Upper lobe of left lung (tissue), 6 donors: ENCODE measurements around the gene ACTR10. TPM values are rescaled to one million over a fixed set of nuclear protein-coding genes. Genes with fewer than 3 reads are reported as not detected.

Experiments
- ATAC-seq, 2 donors: fragments of 200-7000 bp; cut with Tn5 transposase; one replicate each; pipeline ENCODE4 v1.9.1; 2022; ENCODE audit warnings: mild to moderate bottlenecking in 2 of 2, moderate library complexity in 2 of 2; ENCODE audit not compliant: low FRiP score in 2 of 2
- DNase-seq, 2 donors: peaks; one replicate each; pipeline ENCODE4 v3.0.0-alpha.2; 2019 to 2020
- H3K27ac ChIP-seq, 4 donors: fragments of 200-600 bp; sonication (generic); one replicate each; pipeline ENCODE4 v1.5.1; 2016 to 2019
- H3K27me3 ChIP-seq, 4 donors: fragments of 200-600 bp; sonication (generic); one replicate each; pipeline ENCODE4 v1.5.1; 2017 to 2019
- H3K36me3 ChIP-seq, 4 donors: fragments of 200-600 bp; sonication (generic); one replicate each; pipeline ENCODE4 v1.5.1; 2016 to 2019
- H3K4me1 ChIP-seq, 4 donors: fragments of 200-600 bp; sonication (generic); one replicate each; pipeline ENCODE4 v1.5.1; 2018 to 2019
- H3K4me3 ChIP-seq, 4 donors: fragments of 200-600 bp; sonication (generic); one replicate each; pipeline ENCODE4 v1.5.1; 2017 to 2019; ENCODE audit warnings: mild to moderate bottlenecking in 2 of 4, moderate library complexity in 1 of 4
- H3K9me3 ChIP-seq, 4 donors: fragments of 200-600 bp; sonication (generic); one replicate each; pipeline ENCODE4 v1.5.1; 2018 to 2019
- CTCF ChIP-seq, 6 experiments: fragments of 450-650 bp in 4 of 6; fragments of 200-600 bp in 2 of 6; sonication (generic) in 2 of 6; IDR thresholded peaks; one replicate each; pipeline ENCODE4 v1.5.1; 2016 to 2019; ENCODE audit warnings: antibody characterized with exemption in 6 of 6
- EP300 ChIP-seq, 4 donors: sonication (generic); formaldehyde crosslinking; IDR thresholded peaks; one replicate each; pipeline ENCODE4 v1.5.1; 2017; ENCODE audit warnings: antibody characterized with exemption in 4 of 4, control low read depth in 2 of 4
- POLR2A ChIP-seq, 4 donors: fragments of 450-650 bp; IDR thresholded peaks; one replicate each; pipeline ENCODE4 v1.5.1; 2016 to 2017; ENCODE audit warnings: antibody characterized with exemption in 4 of 4, mild to moderate bottlenecking in 2 of 4
- POLR2AphosphoS5 ChIP-seq, 2 donors: sonication (generic); formaldehyde crosslinking; IDR thresholded peaks; one replicate each; pipeline ENCODE4 v1.5.1; 2017; ENCODE audit warnings: antibody characterized with exemption in 2 of 2
- WGBS, 2 donors: methylation state at CpG; one replicate each; pipeline ENCODE4 v1.1.5; 2017 to 2018; 5-methylcytosine and 5-hydroxymethylcytosine counted together
- total RNA-seq, 6 donors: library from RNA; depleted of rRNA in 4 of 6; stranded (reverse); fragments of >200 nt in 4 of 6; gene quantifications; one replicate each; pipeline versions ENCODE4 v1.1.0 to v1.2.1, GENCODE V29; 2016 to 2021
- donor health status: DM: no; HTN: no; CAD: no; lungs with moderate emphysema.
- donor health status: DM: no; HTN: yes; CAD: no; lungs with severe emphysema.

Gene ACTR10
- total RNA-seq, 6 donors from 2014 or later = 18.9 to 106 (median 51.7) TPM

- H3K27ac ChIP-seq = no peak overlapping the region
- H3K4me1 ChIP-seq = no peaks in the 10 kb centered on the region
Measured at GRCh38 chr14:58160561-58160960, 39.4 kb upstream of the ACTR10 start.

GRCh38 chr14:58166005-58166983 is 33.7 kb upstream of the ACTR10 start:
- Histone ChIP-seq H3K36me3 (no peaks in the 10 kb centered on the region), H3K4me3 (no peak overlapping the region), H3K27me3 (no peaks in the 10 kb centered on the region), H3K9me3 (no peaks in the 10 kb centered on the region), H3K4me1 (peaks cover 0 to 5% (median 0%) of the 10 kb centered on the region in 4 donors), H3K27ac (no peak overlapping the region)
- ATAC-seq = peak; percentile 78 to 90
- TF ChIP-seq POLR2A (IDR thresholded peaks at IDR 0.05) (no peak), POLR2AphosphoS5 (IDR thresholded peaks at IDR 0.05) (no peak), CTCF (IDR thresholded peaks at IDR 0.05) (peak; percentile 44 to 87 (median 58)), EP300 (IDR thresholded peaks at IDR 0.05) (no peak)
- peak in 1 of 2 donors; percentile 80 for DNase-seq
- WGBS, 2 donors = 34 to 35% methylated on average over 10 of the region's 10 CpGs

More at GRCh38 chr14:58160561-58160960, 39.4 kb upstream of the ACTR10 start:
- TF ChIP-seq EP300 (IDR thresholded peaks at IDR 0.05) (no peak), POLR2AphosphoS5 (IDR thresholded peaks at IDR 0.05) (no peak), CTCF (IDR thresholded peaks at IDR 0.05) (no peak), POLR2A (IDR thresholded peaks at IDR 0.05) (no peak)
- DNase-seq (no peak), ATAC-seq (no peak)
- Histone ChIP-seq H3K27me3 (no peaks in the 10 kb centered on the region), H3K9me3 (no peaks in the 10 kb centered on the region), H3K4me3 (no peak overlapping the region), H3K36me3 (no peaks in the 10 kb centered on the region)

GRCh38 chr14:58167057-58167456 is 32.9 kb upstream of the ACTR10 start:
- peaks cover 0 to 5% (median 0%) of the 10 kb centered on the region in 4 donors for H3K4me1 ChIP-seq
- H3K36me3 ChIP-seq = no peaks in the 10 kb centered on the region
- H3K9me3 ChIP-seq = no peaks in the 10 kb centered on the region
- DNase-seq (no peak), ATAC-seq (no peak)
- WGBS, 2 donors = 38 to 40% methylated on average over 1 of the region's 1 CpG
- TF ChIP-seq CTCF (IDR thresholded peaks at IDR 0.05) = no peak
- no peak for TF ChIP-seq EP300 (IDR thresholded peaks at IDR 0.05)
- TF ChIP-seq POLR2A (IDR thresholded peaks at IDR 0.05) = no peak
- TF ChIP-seq POLR2AphosphoS5 (IDR thresholded peaks at IDR 0.05) = no peak
- H3K27me3 ChIP-seq = no peaks in the 10 kb centered on the region
- no peak overlapping the region for H3K27ac ChIP-seq
- H3K4me3 ChIP-seq = no peak overlapping the region

- H3K36me3 ChIP-seq = no peaks in the 10 kb centered on the region
- no peak overlapping the region for H3K4me3 ChIP-seq
- no peaks in the 10 kb centered on the region for H3K27me3 ChIP-seq
- no peak overlapping the region for H3K27ac ChIP-seq
- no peaks in the 10 kb centered on the region for H3K9me3 ChIP-seq
- TF ChIP-seq EP300 (IDR thresholded peaks at IDR 0.05) (no peak), CTCF (IDR thresholded peaks at IDR 0.05) (no peak), POLR2AphosphoS5 (IDR thresholded peaks at IDR 0.05) (no peak), POLR2A (IDR thresholded peaks at IDR 0.05) (no peak)
- ATAC-seq (no peak), DNase-seq (no peak)
- peaks cover 0 to 5% (median 0%) of the 10 kb centered on the region in 4 donors for H3K4me1 ChIP-seq
- WGBS, 2 donors = 79 to 83% methylated on average over 5 of the region's 5 CpGs
Measured at GRCh38 chr14:58167891-58168290, 32.1 kb upstream of the ACTR10 start.
